HCT116 (cell line): ENCODE measurements around the gene ACTN2.

Experiments used
- EZH2 ChIP-seq: fragments of 200-600 bp; sonication (generic); IDR thresholded peaks from 2 replicates; pipeline ENCODE4 v1.6.1; 2017; ENCODE audit warnings: antibody characterized with exemption, mixed run types
- POLR2A ChIP-seq: IDR thresholded peaks from 2 replicates; pipeline ENCODE4 v1.7.0; 2011; ENCODE audit warnings: borderline replicate concordance; ENCODE audit not compliant: insufficient read depth, insufficient read length; ENCODE audit errors: extremely low read depth
- SRF ChIP-seq: IDR thresholded peaks from 2 replicates; pipeline ENCODE4 v1.6.1; 2012; ENCODE audit warnings: low read depth
- ZBTB33 ChIP-seq: IDR thresholded peaks from 2 replicates; pipeline ENCODE4 v1.6.1; 2011; ENCODE audit warnings: mild to moderate bottlenecking, low read length, moderate library complexity; ENCODE audit not compliant: insufficient replicate concordance; ENCODE audit errors: extremely low read depth
- TF ChIP-seq, protein P1 (sequence below), 3 experiments: fragments of 200-600 bp in 1 of 3; sonication (generic) in 1 of 3; IDR thresholded peaks in 2 of 3; conservative IDR thresholded peaks in 1 of 3; 2 replicates each; pipeline ENCODE4 v1.5.1; 2012 to 2017; ENCODE audit warnings: low read depth in 2 of 3, low read length in 2 of 3, antibody characterized with exemption in 1 of 3, borderline replicate concordance in 1 of 3, control low read depth in 1 of 3, mild to moderate bottlenecking in 1 of 3, mixed read lengths in 1 of 3, mixed run types in 1 of 3, moderate library complexity in 1 of 3; ENCODE audit not compliant: insufficient read depth in 1 of 3

GRCh38 chr1:236699366-236699765 is 13.1 kb downstream of the ACTN2 start:
- TF ChIP-seq, protein P1, sequence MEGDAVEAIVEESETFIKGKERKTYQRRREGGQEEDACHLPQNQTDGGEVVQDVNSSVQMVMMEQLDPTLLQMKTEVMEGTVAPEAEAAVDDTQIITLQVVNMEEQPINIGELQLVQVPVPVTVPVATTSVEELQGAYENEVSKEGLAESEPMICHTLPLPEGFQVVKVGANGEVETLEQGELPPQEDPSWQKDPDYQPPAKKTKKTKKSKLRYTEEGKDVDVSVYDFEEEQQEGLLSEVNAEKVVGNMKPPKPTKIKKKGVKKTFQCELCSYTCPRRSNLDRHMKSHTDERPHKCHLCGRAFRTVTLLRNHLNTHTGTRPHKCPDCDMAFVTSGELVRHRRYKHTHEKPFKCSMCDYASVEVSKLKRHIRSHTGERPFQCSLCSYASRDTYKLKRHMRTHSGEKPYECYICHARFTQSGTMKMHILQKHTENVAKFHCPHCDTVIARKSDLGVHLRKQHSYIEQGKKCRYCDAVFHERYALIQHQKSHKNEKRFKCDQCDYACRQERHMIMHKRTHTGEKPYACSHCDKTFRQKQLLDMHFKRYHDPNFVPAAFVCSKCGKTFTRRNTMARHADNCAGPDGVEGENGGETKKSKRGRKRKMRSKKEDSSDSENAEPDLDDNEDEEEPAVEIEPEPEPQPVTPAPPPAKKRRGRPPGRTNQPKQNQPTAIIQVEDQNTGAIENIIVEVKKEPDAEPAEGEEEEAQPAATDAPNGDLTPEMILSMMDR (IDR thresholded peaks at IDR 0.05 in 2 of 3, conservative IDR thresholded peaks at IDR 0.05 in 1 of 3; ENCODE audit: borderline replicate concordance in 1 of 3, insufficient read depth in 1 of 3, low read depth in 2 of 3, low read length in 2 of 3): no peak
- TF ChIP-seq EZH2: no peak
- no peak for TF ChIP-seq SRF
- no peak for TF ChIP-seq ZBTB33
- no peak for TF ChIP-seq POLR2A
